Panc1 (cell line): Measurements from ENCODE around the gene EFEMP1. TPM values are rescaled to one million over a fixed set of nuclear protein-coding genes. Genes with fewer than 3 reads are reported as not detected.

ENCODE experiments used
- ATAC-seq: fragments of 200-7000 bp; cut with Tn5 transposase; 2 replicates; pipeline ENCODE4 v1.9.1; 2020; ENCODE audit warnings: mild to moderate bottlenecking, moderate library complexity
- BruUV-seq: library from RNA; stranded (reverse); fragments of 400-500 nt; replicated peaks from 2 replicates; lab custom pipeline; 2021; lab: Mats Ljungman, UMichigan
- CTCF ChIA-PET: fragments of 300-600 bp; sonication (Branson Sonifier 250); formaldehyde crosslinking; loops from one replicate; lab custom pipeline; 2022; ENCODE audit warnings: antibody characterized with exemption; lab: Charles Lee
- POLR2A ChIA-PET: fragments of 300-600 bp; sonication (Branson Sonifier 250); formaldehyde crosslinking; loops from one replicate; lab custom pipeline; 2022; ENCODE audit warnings: antibody characterized with exemption; lab: Charles Lee
- DNase-seq: peaks from one replicate; pipeline ENCODE4 v3.0.0-alpha.2; 2010; ENCODE audit warnings: low read depth, low spot score
- H3K27ac ChIP-seq: 2 replicates; pipeline ENCODE4 v1.5.1; 2011; ENCODE audit warnings: mild to moderate bottlenecking, low read length, inconsistent platforms
- H3K27me3 ChIP-seq: fragments of 200-500 bp; sonication (Bioruptor generic); 2 replicates; pipeline ENCODE4 v1.6.0; 2014; ENCODE audit warnings: low read length, inconsistent platforms; ENCODE audit not compliant: control insufficient read depth, insufficient read depth
- H3K36me3 ChIP-seq: fragments of 200-500 bp; sonication (Bioruptor generic); 2 replicates; pipeline ENCODE4 v1.5.1; 2014; ENCODE audit warnings: inconsistent platforms, mild to moderate bottlenecking, low read length, moderate library complexity; ENCODE audit not compliant: control insufficient read depth, insufficient read depth
- H3K4me1 ChIP-seq: 2 replicates; pipeline ENCODE4 v1.5.1; 2011; ENCODE audit warnings: inconsistent platforms, mild to moderate bottlenecking, low read length, moderate library complexity; ENCODE audit not compliant: control insufficient read depth, insufficient read depth
- H3K4me3 ChIP-seq, 2 experiments: 2 replicates each; pipeline ENCODE4 v1.5.1; 2011 to 2012; ENCODE audit warnings: low read depth in 2 of 2, low read length in 2 of 2, mild to moderate bottlenecking in 2 of 2, inconsistent platforms in 1 of 2, moderate library complexity in 1 of 2
- H3K9me3 ChIP-seq: fragments of 200-500 bp; sonication (Bioruptor generic); 2 replicates; pipeline ENCODE4 v1.5.1; 2014; ENCODE audit warnings: low read depth, mild to moderate bottlenecking, inconsistent platforms, low read length, moderate library complexity; ENCODE audit not compliant: control insufficient read depth, insufficient read depth
- POLR2AphosphoS5 ChIP-seq: IDR thresholded peaks from 2 replicates; pipeline ENCODE4 v1.6.1; 2012; ENCODE audit warnings: mild to moderate bottlenecking, low read depth, low read length, moderate library complexity
- SIN3A ChIP-seq: IDR thresholded peaks from 2 replicates; pipeline ENCODE4 v1.6.1; 2012; ENCODE audit warnings: low read depth, mild to moderate bottlenecking, low read length, moderate library complexity, borderline replicate concordance; ENCODE audit not compliant: insufficient read depth
- TCF7L2 ChIP-seq: IDR thresholded peaks from 2 replicates; pipeline ENCODE4 v1.6.1; 2011; ENCODE audit warnings: mild to moderate bottlenecking, low read depth, low read length, inconsistent platforms
- in situ Hi-C: cut with HindIII; loops from 2 replicates; pipeline ENCODE4 v1.10.0; 2016; ENCODE audit warnings: low sequenced_read_pairs, low pct_unique_long_range_greater_than_20kb
- intact Hi-C: fragments of 100-400 bp; cut with micrococcal nuclease; formaldehyde crosslinking; loops from one replicate; pipeline ENCODE4 v1.10.0; 2022; ENCODE audit not compliant: unreplicated experiment
- total RNA-seq: library from RNA; stranded (reverse); gene quantifications from one replicate; pipeline ENCODE4 v1.2.1, GENCODE V29; 2021; ENCODE audit not compliant: unreplicated experiment
- TF ChIP-seq, protein P1 (sequence below), 2 experiments: IDR thresholded peaks; 2 replicates each; pipeline ENCODE4 v1.6.1; 2011 to 2012; ENCODE audit warnings: low read depth in 2 of 2, control low read depth in 1 of 2, low read length in 1 of 2, mild to moderate bottlenecking in 1 of 2, moderate library complexity in 1 of 2; ENCODE audit not compliant: insufficient read depth in 1 of 2
- TF ChIP-seq, protein P2 (sequence below): fragments of 450-650 bp; IDR thresholded peaks from 2 replicates; pipeline ENCODE4 v1.5.1; 2017; ENCODE audit warnings: mild to moderate bottlenecking

The EFEMP1 gene
- total RNA-seq, 1 experiment from 2014 or later, result 15.5 TPM

- no peaks in the 10 kb centered on the region for H3K36me3 ChIP-seq
- no TSS peak for BruUV-seq
- H3K4me3 ChIP-seq, result no peak overlapping the region
- H3K4me1 ChIP-seq, result no peaks in the 10 kb centered on the region; the same call in 1 of the 2 replicates
- in situ Hi-C loops, result no loop called here
- no peaks in the 10 kb centered on the region; the same call in 1 of the 2 replicates for H3K27me3 ChIP-seq
- no peak for DNase-seq
- CTCF ChIA-PET, result no interaction called here
- no peak overlapping the region for H3K27ac ChIP-seq
- intact Hi-C loops, result no loop called here
- TF ChIP-seq TCF7L2 (no peak), POLR2AphosphoS5 (no peak), SIN3A (no peak)
- TF ChIP-seq, protein P1, sequence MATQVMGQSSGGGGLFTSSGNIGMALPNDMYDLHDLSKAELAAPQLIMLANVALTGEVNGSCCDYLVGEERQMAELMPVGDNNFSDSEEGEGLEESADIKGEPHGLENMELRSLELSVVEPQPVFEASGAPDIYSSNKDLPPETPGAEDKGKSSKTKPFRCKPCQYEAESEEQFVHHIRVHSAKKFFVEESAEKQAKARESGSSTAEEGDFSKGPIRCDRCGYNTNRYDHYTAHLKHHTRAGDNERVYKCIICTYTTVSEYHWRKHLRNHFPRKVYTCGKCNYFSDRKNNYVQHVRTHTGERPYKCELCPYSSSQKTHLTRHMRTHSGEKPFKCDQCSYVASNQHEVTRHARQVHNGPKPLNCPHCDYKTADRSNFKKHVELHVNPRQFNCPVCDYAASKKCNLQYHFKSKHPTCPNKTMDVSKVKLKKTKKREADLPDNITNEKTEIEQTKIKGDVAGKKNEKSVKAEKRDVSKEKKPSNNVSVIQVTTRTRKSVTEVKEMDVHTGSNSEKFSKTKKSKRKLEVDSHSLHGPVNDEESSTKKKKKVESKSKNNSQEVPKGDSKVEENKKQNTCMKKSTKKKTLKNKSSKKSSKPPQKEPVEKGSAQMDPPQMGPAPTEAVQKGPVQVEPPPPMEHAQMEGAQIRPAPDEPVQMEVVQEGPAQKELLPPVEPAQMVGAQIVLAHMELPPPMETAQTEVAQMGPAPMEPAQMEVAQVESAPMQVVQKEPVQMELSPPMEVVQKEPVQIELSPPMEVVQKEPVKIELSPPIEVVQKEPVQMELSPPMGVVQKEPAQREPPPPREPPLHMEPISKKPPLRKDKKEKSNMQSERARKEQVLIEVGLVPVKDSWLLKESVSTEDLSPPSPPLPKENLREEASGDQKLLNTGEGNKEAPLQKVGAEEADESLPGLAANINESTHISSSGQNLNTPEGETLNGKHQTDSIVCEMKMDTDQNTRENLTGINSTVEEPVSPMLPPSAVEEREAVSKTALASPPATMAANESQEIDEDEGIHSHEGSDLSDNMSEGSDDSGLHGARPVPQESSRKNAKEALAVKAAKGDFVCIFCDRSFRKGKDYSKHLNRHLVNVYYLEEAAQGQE (IDR thresholded peaks at IDR 0.05; ENCODE audit: insufficient read depth in 1 of 2, low read depth in 2 of 2, low read length in 1 of 2), result no peak
- TF ChIP-seq, protein P2, sequence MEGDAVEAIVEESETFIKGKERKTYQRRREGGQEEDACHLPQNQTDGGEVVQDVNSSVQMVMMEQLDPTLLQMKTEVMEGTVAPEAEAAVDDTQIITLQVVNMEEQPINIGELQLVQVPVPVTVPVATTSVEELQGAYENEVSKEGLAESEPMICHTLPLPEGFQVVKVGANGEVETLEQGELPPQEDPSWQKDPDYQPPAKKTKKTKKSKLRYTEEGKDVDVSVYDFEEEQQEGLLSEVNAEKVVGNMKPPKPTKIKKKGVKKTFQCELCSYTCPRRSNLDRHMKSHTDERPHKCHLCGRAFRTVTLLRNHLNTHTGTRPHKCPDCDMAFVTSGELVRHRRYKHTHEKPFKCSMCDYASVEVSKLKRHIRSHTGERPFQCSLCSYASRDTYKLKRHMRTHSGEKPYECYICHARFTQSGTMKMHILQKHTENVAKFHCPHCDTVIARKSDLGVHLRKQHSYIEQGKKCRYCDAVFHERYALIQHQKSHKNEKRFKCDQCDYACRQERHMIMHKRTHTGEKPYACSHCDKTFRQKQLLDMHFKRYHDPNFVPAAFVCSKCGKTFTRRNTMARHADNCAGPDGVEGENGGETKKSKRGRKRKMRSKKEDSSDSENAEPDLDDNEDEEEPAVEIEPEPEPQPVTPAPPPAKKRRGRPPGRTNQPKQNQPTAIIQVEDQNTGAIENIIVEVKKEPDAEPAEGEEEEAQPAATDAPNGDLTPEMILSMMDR, result no peak
- POLR2A ChIA-PET, result no interaction called here
- ATAC-seq, result no peak
- H3K9me3 ChIP-seq, result no peaks in the 10 kb centered on the region
These were observed 8.8 kb downstream of the EFEMP1 start for GRCh38 chr2:55914786-55915185.

- ATAC-seq, result no peak
These were observed 10.7 kb downstream of the EFEMP1 start for GRCh38 chr2:55912926-55913325.

More at GRCh38 chr2:55912926-55913325, 10.7 kb downstream of the EFEMP1 start:
- H3K4me3 ChIP-seq, result no peak overlapping the region
- intact Hi-C loops (no loop called here), in situ Hi-C loops (no loop called here)
- no peaks in the 10 kb centered on the region for H3K36me3 ChIP-seq
- ChIA-PET POLR2A (no interaction called here), CTCF (no interaction called here)
- H3K9me3 ChIP-seq, result no peaks in the 10 kb centered on the region
- H3K27ac ChIP-seq, result no peak overlapping the region
- H3K27me3 ChIP-seq, result no peaks in the 10 kb centered on the region; the same call in 1 of the 2 replicates
- BruUV-seq, result no TSS peak
- TF ChIP-seq TCF7L2, result no peak
- TF ChIP-seq, protein P2, result no peak
- TF ChIP-seq SIN3A, result no peak
- TF ChIP-seq, protein P1 (IDR thresholded peaks at IDR 0.05; ENCODE audit: insufficient read depth in 1 of 2, low read depth in 2 of 2, low read length in 1 of 2), result no peak
- no peak for TF ChIP-seq POLR2AphosphoS5
- H3K4me1 ChIP-seq, result no peaks in the 10 kb centered on the region
- DNase-seq, result no peak
